ENCODE data around the gene MYO16.

- TF ChIP-seq EP300 (IDR thresholded peaks at IDR 0.05) (no peak), CBX2 (IDR thresholded peaks at IDR 0.05; ENCODE audit: borderline replicate concordance, low read depth) (no peak), ELK1 (IDR thresholded peaks at IDR 0.05; ENCODE audit: low read depth, low read length) (no peak), BHLHE40 (IDR thresholded peaks at IDR 0.05; ENCODE audit: low read depth, low read length) (no peak), CTCF (IDR thresholded peaks at IDR 0.05) (no peak), ATOH8 (CRISPR knock-in tag; IDR thresholded peaks at IDR 0.05; ENCODE audit: low read depth) (no peak)
These were observed 551.6 kb downstream of the MYO16 start for GRCh38 chr13:109180905-109181425.
